ENCODE results near the gene PIP5K1A.
A peak's percentile ranks its signal among the peaks of the same experiment; 100 is the strongest.

Gene PIP5K1A, protein sequence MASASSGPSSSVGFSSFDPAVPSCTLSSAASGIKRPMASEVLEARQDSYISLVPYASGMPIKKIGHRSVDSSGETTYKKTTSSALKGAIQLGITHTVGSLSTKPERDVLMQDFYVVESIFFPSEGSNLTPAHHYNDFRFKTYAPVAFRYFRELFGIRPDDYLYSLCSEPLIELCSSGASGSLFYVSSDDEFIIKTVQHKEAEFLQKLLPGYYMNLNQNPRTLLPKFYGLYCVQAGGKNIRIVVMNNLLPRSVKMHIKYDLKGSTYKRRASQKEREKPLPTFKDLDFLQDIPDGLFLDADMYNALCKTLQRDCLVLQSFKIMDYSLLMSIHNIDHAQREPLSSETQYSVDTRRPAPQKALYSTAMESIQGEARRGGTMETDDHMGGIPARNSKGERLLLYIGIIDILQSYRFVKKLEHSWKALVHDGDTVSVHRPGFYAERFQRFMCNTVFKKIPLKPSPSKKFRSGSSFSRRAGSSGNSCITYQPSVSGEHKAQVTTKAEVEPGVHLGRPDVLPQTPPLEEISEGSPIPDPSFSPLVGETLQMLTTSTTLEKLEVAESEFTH

DNA sequence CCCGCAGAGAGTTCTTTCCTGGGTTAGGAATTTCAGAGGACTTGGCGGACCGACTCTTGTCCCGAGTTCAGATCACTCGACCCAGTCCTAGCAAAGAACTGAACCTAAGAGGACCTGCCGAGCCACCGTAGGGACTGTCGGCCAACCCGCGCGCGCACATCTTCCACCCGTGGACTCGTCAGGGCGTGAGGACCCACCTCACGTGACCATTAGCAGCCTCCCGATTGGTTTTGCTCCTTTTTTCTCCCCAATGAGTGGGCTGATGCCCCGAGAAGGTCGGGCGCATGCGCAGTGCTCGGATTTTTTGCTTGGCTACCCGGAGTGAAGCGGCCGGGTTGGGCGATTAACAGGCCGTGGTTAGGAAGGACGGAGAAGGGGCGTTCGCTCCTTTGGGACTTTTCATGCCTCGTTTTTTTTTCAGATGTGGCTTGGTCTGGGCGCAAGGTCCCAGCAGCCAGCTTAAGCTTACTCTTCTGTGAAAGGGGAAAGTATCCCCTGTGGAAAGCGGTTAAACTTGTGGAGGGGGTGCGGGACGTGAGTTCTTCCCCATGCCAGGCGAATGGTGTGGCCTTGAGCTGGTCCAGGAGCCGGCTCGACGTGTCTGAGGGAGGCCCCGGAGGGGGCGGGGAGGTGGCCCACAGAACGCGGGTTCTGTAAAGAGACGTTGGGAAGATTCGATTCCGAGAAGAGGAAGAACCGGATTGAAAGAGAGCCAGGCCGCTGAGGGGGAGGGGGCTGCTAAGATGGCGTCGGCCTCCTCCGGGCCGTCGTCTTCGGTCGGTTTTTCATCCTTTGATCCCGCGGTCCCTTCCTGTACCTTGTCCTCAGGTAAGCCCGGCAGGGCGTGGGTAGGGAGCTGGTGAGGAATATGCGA, at the start of gene PIP5K1A:
TSS of gene PIP5K1A (plus strand) at position 299 of the 874 bp plus-strand sequence. CDS start at position 744, 445 bp downstream.
- no peaks in the 10 kb centered on the region for H3K27me3 ChIP-seq (ENCODE audit: insufficient read depth, low read length)
- no peak for TF ChIP-seq EZH2 (IDR thresholded peaks at IDR 0.05; ENCODE audit: borderline replicate concordance, low read length)
- TF ChIP-seq, protein P1, sequence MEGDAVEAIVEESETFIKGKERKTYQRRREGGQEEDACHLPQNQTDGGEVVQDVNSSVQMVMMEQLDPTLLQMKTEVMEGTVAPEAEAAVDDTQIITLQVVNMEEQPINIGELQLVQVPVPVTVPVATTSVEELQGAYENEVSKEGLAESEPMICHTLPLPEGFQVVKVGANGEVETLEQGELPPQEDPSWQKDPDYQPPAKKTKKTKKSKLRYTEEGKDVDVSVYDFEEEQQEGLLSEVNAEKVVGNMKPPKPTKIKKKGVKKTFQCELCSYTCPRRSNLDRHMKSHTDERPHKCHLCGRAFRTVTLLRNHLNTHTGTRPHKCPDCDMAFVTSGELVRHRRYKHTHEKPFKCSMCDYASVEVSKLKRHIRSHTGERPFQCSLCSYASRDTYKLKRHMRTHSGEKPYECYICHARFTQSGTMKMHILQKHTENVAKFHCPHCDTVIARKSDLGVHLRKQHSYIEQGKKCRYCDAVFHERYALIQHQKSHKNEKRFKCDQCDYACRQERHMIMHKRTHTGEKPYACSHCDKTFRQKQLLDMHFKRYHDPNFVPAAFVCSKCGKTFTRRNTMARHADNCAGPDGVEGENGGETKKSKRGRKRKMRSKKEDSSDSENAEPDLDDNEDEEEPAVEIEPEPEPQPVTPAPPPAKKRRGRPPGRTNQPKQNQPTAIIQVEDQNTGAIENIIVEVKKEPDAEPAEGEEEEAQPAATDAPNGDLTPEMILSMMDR (IDR thresholded peaks at IDR 0.05; ENCODE audit: low read length), result no peak
- H3K27ac ChIP-seq (ENCODE audit: low read depth, low read length, poor library complexity, severe bottlenecking), result peak within 1 kb of the TSS; percentile 83
- peaks cover 8% of the 10 kb centered on the region; the same call in 1 of the 2 replicates for H3F3A ChIP-seq (ENCODE audit: insufficient read depth, low read length)
- peak within 1 kb of the TSS; percentile 75 for H3K4me2 ChIP-seq (ENCODE audit: low read length)
- H3K9me3 ChIP-seq (ENCODE audit: low read length), result no peaks in the 10 kb centered on the region
- peak within 1 kb of the TSS; percentile 92; the same call in 1 of the 2 replicates for H2AFZ ChIP-seq (ENCODE audit: low read length)
- H3K9ac ChIP-seq (ENCODE audit: low read length), result peak within 1 kb of the TSS; percentile 100
- no peaks in the 10 kb centered on the region for H4K20me1 ChIP-seq (ENCODE audit: insufficient read depth, low read length)
- peaks cover 18% of the 10 kb centered on the region for H3K36me3 ChIP-seq (ENCODE audit: insufficient read depth, low read length)
- peak within 1 kb of the TSS; percentile 100 for H3K4me3 ChIP-seq (ENCODE audit: low read depth, low read length, poor library complexity, severe bottlenecking)
- H3K4me1 ChIP-seq (ENCODE audit: insufficient read depth, low read length, severe bottlenecking), result peaks cover 41% of the 10 kb centered on the region
- peaks cover 46% of the 10 kb centered on the region for H3K79me2 ChIP-seq (ENCODE audit: insufficient read depth, low read length)
- H3K9me2 ChIP-seq (ENCODE audit: low read depth, low read length), result no peaks in the 10 kb centered on the region

DNA sequence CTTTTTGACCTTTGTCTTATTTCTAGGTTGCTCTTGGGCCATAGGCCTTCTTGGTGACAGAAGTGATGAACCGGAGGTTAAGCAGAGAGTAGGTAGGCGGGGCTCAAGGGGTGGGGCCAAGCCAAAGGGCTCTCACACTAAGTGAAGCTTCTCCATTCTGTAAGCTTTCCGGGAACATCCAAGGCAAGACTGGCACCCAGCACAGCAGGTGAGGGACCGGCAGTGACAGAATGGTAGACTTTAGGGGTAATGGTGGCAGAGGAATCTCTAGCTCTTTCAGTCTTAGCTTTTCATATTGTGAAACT, 41.9 kb upstream of the PIP5K1A start, which contains the start of gene TNFAIP8L2:
TSS of gene TNFAIP8L2 (plus strand) at position 135 of the 305 bp plus-strand sequence. CDS start 2,049 bp downstream, outside the sequence.
- peaks cover 19% of the 10 kb centered on the region; the same call in 1 of the 2 replicates for H3K36me3 ChIP-seq (ENCODE audit: insufficient read depth, low read length)
- peaks cover 18% of the 10 kb centered on the region for H3K4me1 ChIP-seq (ENCODE audit: insufficient read depth, low read length, severe bottlenecking)
- H3K79me2 ChIP-seq (ENCODE audit: insufficient read depth, low read length), result no peaks in the 10 kb centered on the region
- no peaks in the 10 kb centered on the region for H3K27me3 ChIP-seq (ENCODE audit: insufficient read depth, low read length)
- TF ChIP-seq EZH2 (IDR thresholded peaks at IDR 0.05; ENCODE audit: borderline replicate concordance, low read length), result no peak
- TF ChIP-seq, protein P1 (IDR thresholded peaks at IDR 0.05; ENCODE audit: low read length), result no peak
- H3K9me3 ChIP-seq (ENCODE audit: low read length), result no peaks in the 10 kb centered on the region
- peak within 1 kb of the TSS; percentile 64 for H3K4me3 ChIP-seq (ENCODE audit: low read depth, low read length, poor library complexity, severe bottlenecking)
- no peaks in the 10 kb centered on the region for H4K20me1 ChIP-seq (ENCODE audit: insufficient read depth, low read length)
- H3K9ac ChIP-seq (ENCODE audit: low read length), result peak within 1 kb of the TSS; percentile 69
- H2AFZ ChIP-seq (ENCODE audit: low read length), result no peak within 1 kb of the TSS
- H3K9me2 ChIP-seq (ENCODE audit: low read depth, low read length), result no peaks in the 10 kb centered on the region
- H3K4me2 ChIP-seq (ENCODE audit: low read length), result peak within 1 kb of the TSS; percentile 85
- peak within 1 kb of the TSS; percentile 55 for H3K27ac ChIP-seq (ENCODE audit: low read depth, low read length, poor library complexity, severe bottlenecking)
- H3F3A ChIP-seq (ENCODE audit: insufficient read depth, low read length), result no peaks in the 10 kb centered on the region

DNA sequence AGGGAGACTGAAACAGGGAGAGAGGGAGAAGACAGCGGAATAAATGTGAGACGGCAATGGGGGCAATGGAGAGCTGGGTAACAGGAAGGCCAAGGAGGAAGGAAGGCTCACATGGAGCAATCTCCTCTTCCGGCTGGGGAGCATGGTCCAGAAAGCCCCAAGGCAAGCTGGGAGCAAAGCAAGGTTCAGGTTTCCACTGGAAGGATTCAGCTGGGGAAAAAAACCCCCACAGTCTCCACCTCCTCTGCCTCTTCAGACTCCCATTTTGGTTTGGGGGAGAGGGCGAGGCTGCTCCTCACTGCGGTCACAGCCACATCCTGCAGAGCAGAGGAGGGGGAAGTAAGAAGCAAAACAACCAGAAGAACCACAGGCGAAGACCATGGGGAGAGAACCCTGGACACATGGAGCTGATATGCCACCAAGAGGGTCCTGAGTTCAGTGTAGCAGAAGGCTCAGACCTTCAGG, 41.3 kb upstream of the PIP5K1A start:
- peaks cover 18% of the 10 kb centered on the region for H3K4me1 ChIP-seq (ENCODE audit: insufficient read depth, low read length, severe bottlenecking)
- peaks cover 19% of the 10 kb centered on the region; the same call in 1 of the 2 replicates for H3K36me3 ChIP-seq (ENCODE audit: insufficient read depth, low read length)
- H3K9ac ChIP-seq (ENCODE audit: low read length), result peak overlapping the region; percentile 69
- H3F3A ChIP-seq (ENCODE audit: insufficient read depth, low read length), result no peaks in the 10 kb centered on the region
- peak overlapping the region; percentile 64 for H3K4me3 ChIP-seq (ENCODE audit: low read depth, low read length, poor library complexity, severe bottlenecking)
- H4K20me1 ChIP-seq (ENCODE audit: insufficient read depth, low read length), result no peaks in the 10 kb centered on the region
- peak overlapping the region; percentile 55 for H3K27ac ChIP-seq (ENCODE audit: low read depth, low read length, poor library complexity, severe bottlenecking)
- H3K9me2 ChIP-seq (ENCODE audit: low read depth, low read length), result no peaks in the 10 kb centered on the region
- no peaks in the 10 kb centered on the region for H3K9me3 ChIP-seq (ENCODE audit: low read length)
- H3K27me3 ChIP-seq (ENCODE audit: insufficient read depth, low read length), result no peaks in the 10 kb centered on the region
- H3K4me2 ChIP-seq (ENCODE audit: low read length), result peak overlapping the region; percentile 85
- no peaks in the 10 kb centered on the region for H3K79me2 ChIP-seq (ENCODE audit: insufficient read depth, low read length)
- TF ChIP-seq EZH2 (IDR thresholded peaks at IDR 0.05; ENCODE audit: borderline replicate concordance, low read length), result no peak
- TF ChIP-seq, protein P1 (IDR thresholded peaks at IDR 0.05; ENCODE audit: low read length), result no peak
- H2AFZ ChIP-seq (ENCODE audit: low read length), result no peak overlapping the region
